ENCODE measurements around the gene PI4KA.
"Not testable (repeated sequence)": the region's sequence is repeated elsewhere in the genome, so short reads cannot be mapped to it uniquely, and the experiment has no call there.

PI4KA gene

DNA sequence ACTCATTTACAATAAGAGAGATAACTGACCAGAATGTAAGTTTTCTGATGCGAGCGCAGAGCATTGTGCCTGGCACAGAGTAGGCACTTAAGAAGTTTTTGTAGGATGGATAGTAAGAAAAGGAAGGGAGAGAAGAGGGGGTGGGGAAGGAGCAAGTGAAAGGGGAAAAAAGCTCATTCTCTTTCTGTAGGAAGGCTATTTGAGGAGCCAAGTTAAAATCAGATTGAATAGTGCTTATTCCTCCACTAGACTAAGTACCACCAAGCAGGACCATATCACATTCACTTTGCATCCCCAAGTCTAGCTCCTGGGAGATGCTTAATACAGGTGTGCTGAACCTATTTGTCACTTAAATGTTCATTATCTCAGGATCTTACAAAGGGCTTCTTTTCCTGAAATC is 44.5 kb upstream of the PI4KA start:
- no peak overlapping the region for H3K4me3 ChIP-seq (ENCODE audit: low read depth, low read length)
- TF ChIP-seq CTCF (IDR thresholded peaks at IDR 0.05; ENCODE audit: insufficient read depth, low read depth, low read length, missing control alignments) = no peak
- no peak for DNase-seq (ENCODE audit: low read depth)

- DNase-seq (ENCODE audit: low read depth); H3K4me3 ChIP-seq (ENCODE audit: low read depth, low read length): not testable (repeated sequence)
Observed at GRCh38 chr22:20901093-20902033, 42.8 kb upstream of the PI4KA start.

- TF ChIP-seq CTCF (IDR thresholded peaks at IDR 0.05; ENCODE audit: insufficient read depth, low read depth, low read length, missing control alignments) = no peak
- H3K4me3 ChIP-seq (ENCODE audit: low read depth, low read length) = no peak overlapping the region
- no peak for DNase-seq (ENCODE audit: low read depth)
Observed at GRCh38 chr22:20899827-20900423, 41.3 kb upstream of the PI4KA start.

DNA sequence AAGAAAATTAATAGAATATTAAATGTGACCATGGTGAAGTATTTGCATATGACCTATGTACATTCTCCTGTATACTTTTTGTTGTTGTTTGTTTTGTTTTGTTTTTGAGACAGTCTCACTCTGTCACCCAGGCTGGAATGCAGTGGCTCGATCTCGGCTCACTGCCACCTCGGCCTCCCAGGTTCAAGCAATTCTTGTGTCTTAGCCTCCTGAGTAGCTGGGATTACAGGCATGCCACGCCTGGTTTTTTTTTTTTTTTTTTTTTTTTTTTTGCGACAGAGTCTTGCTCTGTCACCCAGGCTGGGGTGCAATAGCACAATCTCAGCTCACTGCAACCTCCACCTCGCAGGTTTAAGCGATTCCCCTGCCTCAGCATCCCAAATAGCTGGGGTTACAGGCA is 39.1 kb upstream of the PI4KA start:
- not testable (repeated sequence) for DNase-seq (ENCODE audit: low read depth); H3K4me3 ChIP-seq (ENCODE audit: low read depth, low read length)

GRCh38 chr22:20890975-20891374 is 32.4 kb upstream of the PI4KA start:
- no peak overlapping the region for H3K4me3 ChIP-seq (ENCODE audit: low read depth, low read length)
- no peak for DNase-seq (ENCODE audit: low read depth)
- no peak for TF ChIP-seq CTCF (IDR thresholded peaks at IDR 0.05; ENCODE audit: insufficient read depth, low read depth, low read length, missing control alignments)

DNA sequence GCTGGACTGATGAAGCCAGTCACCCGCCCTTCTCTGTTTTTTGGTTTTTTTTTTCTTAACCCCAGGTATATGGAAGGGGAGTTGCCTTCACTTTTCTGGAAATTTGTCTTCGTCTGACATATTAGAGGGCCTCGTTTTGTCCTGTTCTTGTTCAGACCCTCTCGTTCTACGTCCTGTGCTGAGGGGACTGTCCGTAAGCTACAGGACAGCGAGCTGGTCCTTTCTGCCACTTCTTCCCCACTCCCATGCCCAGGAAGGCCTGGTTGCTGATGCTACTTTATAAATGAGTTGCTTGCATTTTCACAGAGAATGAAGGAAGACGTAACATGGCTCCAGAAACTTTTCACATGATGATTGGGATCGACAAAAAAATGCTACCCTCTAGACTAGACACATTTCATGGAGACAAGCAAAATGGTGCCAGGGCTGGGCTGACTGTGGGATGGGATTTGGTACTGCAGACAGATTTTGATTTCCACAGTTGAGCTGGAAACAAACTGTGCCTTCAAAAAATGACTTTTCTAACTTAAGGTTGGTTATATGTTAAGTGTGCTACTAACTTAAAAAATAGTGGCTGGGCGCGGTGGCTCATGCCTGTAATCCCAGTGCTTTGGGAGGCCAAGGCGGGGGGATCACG is 31.4 kb upstream of the PI4KA start:
- no peak overlapping the region for H3K4me3 ChIP-seq (ENCODE audit: low read depth, low read length)
- no peak for DNase-seq (ENCODE audit: low read depth)
- TF ChIP-seq CTCF (IDR thresholded peaks at IDR 0.05; ENCODE audit: insufficient read depth, low read depth, low read length, missing control alignments) = no peak

DNA sequence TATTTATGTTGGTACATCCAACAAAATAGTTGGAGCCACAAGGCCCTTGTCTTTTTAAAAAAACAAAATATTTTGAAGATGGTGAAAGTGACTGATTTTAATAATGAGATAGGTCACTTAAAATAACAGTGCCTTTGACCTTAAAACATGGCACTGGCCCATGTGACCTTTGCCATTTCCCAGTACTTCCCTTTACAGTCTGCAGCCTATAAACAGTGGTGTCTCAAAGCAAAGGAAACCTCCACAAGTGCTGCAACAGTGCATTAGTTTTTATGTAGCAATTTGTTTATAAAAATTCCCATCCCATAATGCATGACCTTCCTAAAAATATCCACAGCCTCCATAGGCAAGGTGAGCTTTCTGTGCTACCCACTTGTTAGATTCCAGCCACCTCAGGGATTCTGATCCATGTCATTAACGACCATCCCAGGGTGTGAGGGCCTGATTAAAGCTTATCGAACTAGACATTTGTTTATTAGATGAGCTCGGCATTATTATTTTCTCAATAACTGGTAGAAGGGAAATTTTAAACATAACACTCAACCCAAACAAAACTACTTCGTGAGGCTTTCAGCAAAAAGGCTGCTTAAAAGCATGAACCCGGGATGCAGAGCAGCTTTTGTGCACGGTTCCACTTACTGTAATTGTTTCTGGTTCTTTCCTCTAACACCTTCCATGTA is 30.6 kb upstream of the PI4KA start:
- no peak for DNase-seq (ENCODE audit: low read depth)
- no peak overlapping the region for H3K4me3 ChIP-seq (ENCODE audit: low read depth, low read length)
- no peak for TF ChIP-seq CTCF (IDR thresholded peaks at IDR 0.05; ENCODE audit: insufficient read depth, low read depth, low read length, missing control alignments)

All from GM12865 (cell line).